K562 (cell line): Measurements from ENCODE around the gene ALOXE3. TPM values are rescaled to one million over a fixed set of nuclear protein-coding genes. Genes with fewer than 3 reads are reported as not detected.

Source experiments
- CBFA2T2 ChIP-seq: fragments of 450-650 bp; conservative IDR thresholded peaks from 2 replicates; pipeline ENCODE4 v1.6.1; 2017; ENCODE audit warnings: mild to moderate bottlenecking
- CBX2 ChIP-seq: fragments of 200-600 bp; sonication (generic); IDR thresholded peaks from one replicate; pipeline ENCODE4 v1.6.1; 2012; ENCODE audit warnings: mild to moderate bottlenecking, low read length, inconsistent platforms; ENCODE audit not compliant: insufficient read depth, poor library complexity, severe bottlenecking
- HCFC1 ChIP-seq: IDR thresholded peaks from 2 replicates; pipeline ENCODE4 v1.6.1; 2012; ENCODE audit warnings: low read depth, low read length, improper control_type of control experiment
- HDAC6 ChIP-seq: IDR thresholded peaks from 2 replicates; pipeline ENCODE4 v1.6.1; 2012; ENCODE audit warnings: low read depth, mild to moderate bottlenecking, control low read depth, inconsistent platforms, low read length, moderate library complexity
- HMG20A ChIP-seq: fragments of 450-650 bp; formaldehyde crosslinking; conservative IDR thresholded peaks from 2 replicates; pipeline ENCODE4 v1.4.0; 2020; ENCODE audit warnings: mild to moderate bottlenecking, mixed read lengths
- KLF16 ChIP-seq: IDR thresholded peaks from 2 replicates; pipeline ENCODE4 v1.6.1; 2016; ENCODE audit warnings: antibody characterized with exemption
- MTF1 ChIP-seq: fragments of 250-450 bp; sonication (Bioruptor Pico); IDR thresholded peaks from 2 replicates; pipeline ENCODE4 v1.9.0; 2021; ENCODE audit warnings: moderate library complexity, mild to moderate bottlenecking, inconsistent platforms, borderline replicate concordance
- NBN ChIP-seq: fragments of 450-650 bp; IDR thresholded peaks from 2 replicates; pipeline ENCODE4 v1.6.1; 2016; ENCODE audit warnings: low read depth, mild to moderate bottlenecking
- NR2C1 ChIP-seq, 2 experiments: fragments of 450-650 bp; IDR thresholded peaks; 2 replicates each; pipeline ENCODE4 v1.6.1; 2017; ENCODE audit warnings: mild to moderate bottlenecking in 2 of 2, antibody characterized with exemption in 1 of 2, inconsistent platforms in 1 of 2, missing compliant biosample characterization in 1 of 2, missing genetic modification characterization in 1 of 2
- RFX5 ChIP-seq: IDR thresholded peaks from 2 replicates; pipeline ENCODE4 v1.6.1; 2011; ENCODE audit warnings: low read depth, mild to moderate bottlenecking, improper control_type of control experiment, low read length
- SMARCC2 ChIP-seq: fragments of 450-650 bp; IDR thresholded peaks from 2 replicates; pipeline ENCODE4 v1.6.1; 2017; ENCODE audit warnings: antibody characterized with exemption, moderate library complexity, mild to moderate bottlenecking, low read depth
- SNIP1 ChIP-seq: fragments of 450-650 bp; IDR thresholded peaks from 2 replicates; pipeline ENCODE4 v1.7.1; 2017; ENCODE audit warnings: low read depth, mild to moderate bottlenecking
- TCF7 ChIP-seq: sonication (generic); IDR thresholded peaks from 2 replicates; pipeline ENCODE4 v1.6.1; 2016; ENCODE audit warnings: antibody characterized with exemption, borderline replicate concordance
- XRCC3 ChIP-seq: fragments of 450-650 bp; IDR thresholded peaks from 2 replicates; pipeline ENCODE4 v1.6.1; 2017; ENCODE audit warnings: mild to moderate bottlenecking, moderate library complexity
- ZNF316 ChIP-seq: fragments of 450-650 bp; IDR thresholded peaks from 2 replicates; pipeline ENCODE4 v1.6.1; 2016
- ZNF551 ChIP-seq: fragments of 250-450 bp; sonication (Bioruptor Pico); IDR thresholded peaks from 2 replicates; pipeline ENCODE4 v1.5.0; 2021; ENCODE audit warnings: mild to moderate bottlenecking, moderate library complexity
- ZNF644 ChIP-seq: fragments of 200-800 bp; sonication (Bioruptor generic); IDR thresholded peaks from 2 replicates; pipeline ENCODE4 v1.6.1; 2016; ENCODE audit warnings: low read depth, missing genetic modification characterization, missing compliant biosample characterization
- ZNF696 ChIP-seq: fragments of 250-450 bp; sonication (Bioruptor Pico); conservative IDR thresholded peaks from 2 replicates; pipeline ENCODE4 v1.4.0; 2020; ENCODE audit warnings: mild to moderate bottlenecking, moderate library complexity
- ZNF717 ChIP-seq: fragments of 250-450 bp; sonication (Bioruptor Pico); IDR thresholded peaks from 2 replicates; pipeline ENCODE4 v1.5.0; 2021
- polyA plus RNA-seq, 8 experiments: library from polyadenylated mRNA; depleted of rRNA in 4 of 8; stranded (reverse) in 5 of 8; unstranded in 3 of 8; fragments of >200 nt; fragmentation: Nextera tagmentation in 2 of 8; fragmentation: Illumina TruSeq in 1 of 8; extraction: Ambion mirVana in 2 of 8; extraction: Trizol in 1 of 8; gene quantifications; 2 replicates each; pipeline versions ENCODE4 v1.2.1 to v1.2.3, GENCODE V29; 2011 to 2014; ENCODE audit warnings: inconsistent platforms in 1 of 8, missing spikeins in 1 of 8
- total RNA-seq, 7 experiments: library from RNA; depleted of rRNA in 6 of 7; stranded (reverse); fragments of >200 nt in 6 of 7; fragmentation: Illumina TruSeq in 2 of 7; extraction: Trizol in 2 of 7; gene quantifications; 2 replicates each; pipeline versions ENCODE4 v1.2.1 to v1.2.3, GENCODE V29; 2011 to 2021; ENCODE audit warnings: low replicate concordance in 1 of 7
- TF ChIP-seq, protein P1 (sequence below): fragments of 250-450 bp; sonication (Bioruptor Pico); IDR thresholded peaks from 2 replicates; pipeline ENCODE4 v1.8.0; 2021; ENCODE audit warnings: mild to moderate bottlenecking, moderate library complexity
- TF ChIP-seq, protein P2 (sequence below): IDR thresholded peaks from 3 replicates; pipeline ENCODE4 v1.6.1; 2011; ENCODE audit warnings: borderline replicate concordance, mild to moderate bottlenecking; ENCODE audit not compliant: insufficient read length, insufficient read depth
- TF ChIP-seq, protein P3 (sequence below): fragments of 200-400 bp; formaldehyde crosslinking; IDR thresholded peaks from 2 replicates; pipeline ENCODE4 v1.6.1; 2017; ENCODE audit warnings: mild to moderate bottlenecking, low read depth, low read length, moderate library complexity

Gene ALOXE3
- total and polyA plus RNA-seq, 9 of the 15 experiments (the other 6 are each of a cell fraction or from before 2014, with no cell fraction given): 0.04 TPM; not detected in 8

- no peak for TF ChIP-seq CBFA2T2
- TF ChIP-seq HCFC1: 0 out of 2 replicates have a peak, but pooled peaks have one; percentile 20
- TF ChIP-seq TCF7: no peak
- no peak for TF ChIP-seq KLF16
- TF ChIP-seq NR2C1 (IDR thresholded peaks at IDR 0.05): no peak
- TF ChIP-seq NR2C1 (tag; IDR thresholded peaks at IDR 0.05): no peak
- TF ChIP-seq CBX2: no peak
- no peak for TF ChIP-seq ZNF316
- TF ChIP-seq, protein P1, sequence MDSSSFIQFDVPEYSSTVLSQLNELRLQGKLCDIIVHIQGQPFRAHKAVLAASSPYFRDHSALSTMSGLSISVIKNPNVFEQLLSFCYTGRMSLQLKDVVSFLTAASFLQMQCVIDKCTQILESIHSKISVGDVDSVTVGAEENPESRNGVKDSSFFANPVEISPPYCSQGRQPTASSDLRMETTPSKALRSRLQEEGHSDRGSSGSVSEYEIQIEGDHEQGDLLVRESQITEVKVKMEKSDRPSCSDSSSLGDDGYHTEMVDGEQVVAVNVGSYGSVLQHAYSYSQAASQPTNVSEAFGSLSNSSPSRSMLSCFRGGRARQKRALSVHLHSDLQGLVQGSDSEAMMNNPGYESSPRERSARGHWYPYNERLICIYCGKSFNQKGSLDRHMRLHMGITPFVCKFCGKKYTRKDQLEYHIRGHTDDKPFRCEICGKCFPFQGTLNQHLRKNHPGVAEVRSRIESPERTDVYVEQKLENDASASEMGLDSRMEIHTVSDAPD: no peak
- no peak for TF ChIP-seq HMG20A
- no peak for TF ChIP-seq ZNF551
- TF ChIP-seq, protein P2, sequence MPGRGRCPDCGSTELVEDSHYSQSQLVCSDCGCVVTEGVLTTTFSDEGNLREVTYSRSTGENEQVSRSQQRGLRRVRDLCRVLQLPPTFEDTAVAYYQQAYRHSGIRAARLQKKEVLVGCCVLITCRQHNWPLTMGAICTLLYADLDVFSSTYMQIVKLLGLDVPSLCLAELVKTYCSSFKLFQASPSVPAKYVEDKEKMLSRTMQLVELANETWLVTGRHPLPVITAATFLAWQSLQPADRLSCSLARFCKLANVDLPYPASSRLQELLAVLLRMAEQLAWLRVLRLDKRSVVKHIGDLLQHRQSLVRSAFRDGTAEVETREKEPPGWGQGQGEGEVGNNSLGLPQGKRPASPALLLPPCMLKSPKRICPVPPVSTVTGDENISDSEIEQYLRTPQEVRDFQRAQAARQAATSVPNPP: no peak
- TF ChIP-seq, protein P3, sequence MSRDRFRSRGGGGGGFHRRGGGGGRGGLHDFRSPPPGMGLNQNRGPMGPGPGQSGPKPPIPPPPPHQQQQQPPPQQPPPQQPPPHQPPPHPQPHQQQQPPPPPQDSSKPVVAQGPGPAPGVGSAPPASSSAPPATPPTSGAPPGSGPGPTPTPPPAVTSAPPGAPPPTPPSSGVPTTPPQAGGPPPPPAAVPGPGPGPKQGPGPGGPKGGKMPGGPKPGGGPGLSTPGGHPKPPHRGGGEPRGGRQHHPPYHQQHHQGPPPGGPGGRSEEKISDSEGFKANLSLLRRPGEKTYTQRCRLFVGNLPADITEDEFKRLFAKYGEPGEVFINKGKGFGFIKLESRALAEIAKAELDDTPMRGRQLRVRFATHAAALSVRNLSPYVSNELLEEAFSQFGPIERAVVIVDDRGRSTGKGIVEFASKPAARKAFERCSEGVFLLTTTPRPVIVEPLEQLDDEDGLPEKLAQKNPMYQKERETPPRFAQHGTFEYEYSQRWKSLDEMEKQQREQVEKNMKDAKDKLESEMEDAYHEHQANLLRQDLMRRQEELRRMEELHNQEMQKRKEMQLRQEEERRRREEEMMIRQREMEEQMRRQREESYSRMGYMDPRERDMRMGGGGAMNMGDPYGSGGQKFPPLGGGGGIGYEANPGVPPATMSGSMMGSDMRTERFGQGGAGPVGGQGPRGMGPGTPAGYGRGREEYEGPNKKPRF: no peak
- TF ChIP-seq XRCC3: no peak
- TF ChIP-seq ZNF644 (tag): no peak
- TF ChIP-seq SMARCC2: no peak
- no peak for TF ChIP-seq ZNF696 (CRISPR knock-in tag)
- no peak for TF ChIP-seq HDAC6
- no peak for TF ChIP-seq SNIP1
- no peak for TF ChIP-seq RFX5
- TF ChIP-seq ZNF717 (CRISPR knock-in tag): no peak
- TF ChIP-seq NBN: no peak
- no peak for TF ChIP-seq MTF1
Measured at GRCh38 chr17:8151120-8151640, 32.9 kb upstream of the ALOXE3 start (continued).
